CD8-positive, alpha-beta memory T cell (primary cell): ENCODE results near the gene ZNF649. TPM values are rescaled to one million over a fixed set of nuclear protein-coding genes. Genes with fewer than 3 reads are reported as not detected.
A peak's percentile ranks its signal among the peaks of the same experiment; 100 is the strongest.

Experiments
- CTCF ChIA-PET: fragments of 350-600 bp; sonication (Branson Sonifier 250); formaldehyde crosslinking; loops from one replicate; lab custom pipeline; 2021; ENCODE audit warnings: antibody characterized with exemption; lab: Charles Lee
- POLR2A ChIA-PET: fragments of 350-600 bp; sonication (Branson Sonifier 250); formaldehyde crosslinking; loops from one replicate; lab custom pipeline; 2021; ENCODE audit warnings: antibody characterized with exemption; lab: Charles Lee
- DNase-seq, 5 donors: peaks; one replicate each; pipeline versions ENCODE4 v3.0.0 to v3.0.0-alpha.2; 2020 to 2022; ENCODE audit warnings: mixed read lengths in 1 of 5
- H3K27ac ChIP-seq: one replicate; pipeline ENCODE4 v1.7.0; 2013; ENCODE audit warnings: low read depth, mild to moderate bottlenecking, low read length, moderate library complexity
- H3K27me3 ChIP-seq: 2 replicates; pipeline ENCODE4 v1.7.0; 2013; ENCODE audit warnings: low read length, mild to moderate bottlenecking; ENCODE audit not compliant: insufficient read depth, poor library complexity, severe bottlenecking
- H3K36me3 ChIP-seq: 2 replicates; pipeline ENCODE4 v1.7.0; 2013; ENCODE audit warnings: mild to moderate bottlenecking, low read length, moderate library complexity; ENCODE audit not compliant: insufficient read depth
- H3K4me1 ChIP-seq: 2 replicates; pipeline ENCODE4 v1.7.0; 2013; ENCODE audit warnings: mild to moderate bottlenecking, low read length, moderate library complexity; ENCODE audit not compliant: insufficient read depth
- H3K4me3 ChIP-seq: 2 replicates; pipeline ENCODE4 v1.7.0; 2013; ENCODE audit warnings: mild to moderate bottlenecking, low read length
- H3K9me3 ChIP-seq: 2 replicates; pipeline ENCODE4 v1.7.0; 2013; ENCODE audit warnings: mild to moderate bottlenecking, low read length
- H3K27ac Mint-ChIP-seq, 8 donors: one replicate each; pipeline ENCODE4 v1.8.0; 2020 to 2021; ENCODE audit warnings: mixed read lengths in 8 of 8, mild to moderate bottlenecking in 6 of 8, inconsistent platforms in 3 of 8, moderate library complexity in 3 of 8
- H3K27me3 Mint-ChIP-seq, 2 donors: one replicate each; pipeline ENCODE4 v1.8.0; 2020 to 2021; ENCODE audit warnings: mixed read lengths in 2 of 2, mild to moderate bottlenecking in 1 of 2, moderate library complexity in 1 of 2
- H3K36me3 Mint-ChIP-seq, 3 donors: one replicate each; pipeline ENCODE4 v1.8.0; 2020 to 2021; ENCODE audit warnings: mixed read lengths in 3 of 3, inconsistent platforms in 1 of 3, mild to moderate bottlenecking in 1 of 3
- H3K4me1 Mint-ChIP-seq, 3 donors: one replicate each; pipeline ENCODE4 v1.8.0; 2020 to 2021; ENCODE audit warnings: mixed read lengths in 3 of 3, inconsistent platforms in 1 of 3, mild to moderate bottlenecking in 1 of 3
- H3K4me3 Mint-ChIP-seq, 7 donors: one replicate each; pipeline ENCODE4 v1.8.0; 2020 to 2021; ENCODE audit warnings: mixed read lengths in 7 of 7, mild to moderate bottlenecking in 6 of 7, moderate library complexity in 4 of 7, inconsistent platforms in 2 of 7
- H3K9me3 Mint-ChIP-seq, 5 donors: one replicate each; pipeline ENCODE4 v1.8.0; 2020 to 2022; ENCODE audit warnings: mixed read lengths in 5 of 5, mild to moderate bottlenecking in 3 of 5, moderate library complexity in 2 of 5, inconsistent platforms in 1 of 5
- polyA plus RNA-seq: library from polyadenylated mRNA; unstranded; fragments of 300-500 nt; fragmentation: Illumina TruSeq; gene quantifications from one replicate; pipeline ENCODE4 v1.2.3, GENCODE V29; 2021
- total RNA-seq, 2 experiments: library from RNA; stranded (reverse); gene quantifications; one replicate each; pipeline ENCODE4 v1.2.3, GENCODE V29; 2021

The ZNF649 gene
- total RNA-seq (10 to 100 TPM; 12.3 to 13.5 TPM), polyA plus RNA-seq (7.2 TPM)

DNA sequence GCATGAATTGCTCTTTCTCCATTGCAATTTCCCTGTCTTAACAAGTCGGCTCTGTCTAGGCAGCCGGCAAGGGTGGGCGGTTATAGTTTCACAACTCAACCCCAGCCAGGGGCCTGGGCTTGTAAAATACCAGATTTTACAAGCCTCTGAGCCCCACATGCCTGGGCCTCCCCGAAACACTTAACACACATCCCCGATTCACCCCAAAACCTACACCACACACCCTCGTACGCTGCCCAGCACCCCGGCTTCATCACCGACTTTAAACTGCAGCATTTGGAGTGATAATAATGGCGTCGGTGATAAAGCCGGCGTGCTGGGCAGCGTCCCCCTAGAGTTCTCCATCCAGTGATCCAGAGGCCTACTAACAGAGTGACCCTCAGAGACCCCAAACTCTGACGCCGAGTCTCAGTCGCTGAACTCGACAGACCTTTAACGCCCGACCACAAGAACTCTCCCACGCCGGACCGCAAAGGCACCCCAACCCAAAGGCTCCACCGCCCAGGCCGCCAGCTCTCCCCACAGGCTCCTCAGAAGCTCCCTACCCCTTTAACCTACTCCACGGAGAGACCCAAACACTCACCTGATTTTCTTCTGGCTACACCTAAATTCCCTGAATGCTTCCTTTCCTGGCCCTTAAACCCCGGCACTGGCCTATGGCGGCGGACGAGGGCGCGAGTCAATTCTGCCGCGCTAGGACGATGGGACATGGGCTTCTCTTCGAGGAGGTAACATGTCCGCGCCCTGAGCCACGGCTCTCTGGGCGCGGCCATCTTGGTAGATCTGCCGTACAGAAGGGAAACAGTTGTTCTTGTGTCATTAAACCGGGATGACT is at the start of gene ZNF649:
TSS of gene ZNF649 (minus strand) at position 687 of the 835 bp plus-strand sequence. CDS start 4,910 bp downstream, outside the sequence.
- Histone ChIP-seq H3K9me3 (peaks cover 32% of the 10 kb centered on the region), H3K27ac (peak within 1 kb of the TSS; percentile 87), H3K4me1 (peaks cover 14% of the 10 kb centered on the region), H3K4me3 (peak within 1 kb of the TSS; percentile 95), H3K27me3 (no peaks in the 10 kb centered on the region), H3K36me3 (peaks cover 9% of the 10 kb centered on the region)
- peaks cover 17 to 70% (median 53%) of the 10 kb centered on the region in 3 donors for H3K36me3 Mint-ChIP-seq
- peak; percentile 56 to 86 (median 73) for DNase-seq
- peak within 1 kb of the TSS; percentile 1 to 97 (median 96) for H3K27ac Mint-ChIP-seq
- H3K4me3 Mint-ChIP-seq: peak within 1 kb of the TSS; percentile 90 to 100 (median 99)
- peaks cover 35 to 89% (median 74%) of the 10 kb centered on the region in 5 donors for H3K9me3 Mint-ChIP-seq
- H3K4me1 Mint-ChIP-seq: peaks cover 20 to 37% (median 27%) of the 10 kb centered on the region in 3 donors
- POLR2A ChIA-PET: no interaction called here
- H3K27me3 Mint-ChIP-seq: peaks cover 23 to 26% of the 10 kb centered on the region in 2 donors
- CTCF ChIA-PET: no interaction called here

DNA sequence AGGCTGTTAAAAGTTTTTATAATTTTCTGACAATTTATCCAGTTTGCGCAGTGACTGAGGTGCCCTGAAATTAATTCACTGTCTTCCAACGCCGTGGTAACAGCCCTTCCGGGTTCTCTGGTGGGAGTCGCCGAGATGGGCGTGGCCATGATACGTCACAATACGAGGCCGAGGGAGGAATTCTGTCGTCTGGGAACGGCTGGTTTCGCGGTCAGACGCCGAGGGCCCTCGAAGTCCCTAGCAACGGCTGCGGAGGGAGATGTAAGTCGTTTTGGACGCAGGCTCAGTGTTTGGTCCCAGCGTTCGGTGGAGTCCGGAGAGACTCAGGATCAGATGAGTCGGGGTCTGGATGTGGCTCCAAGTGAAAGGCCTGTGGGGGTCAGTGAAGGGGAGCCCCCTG is 44.2 kb upstream of the ZNF649 start:
- Histone ChIP-seq H3K36me3 (peaks cover 12% of the 10 kb centered on the region), H3K9me3 (peaks cover 64% of the 10 kb centered on the region), H3K4me3 (no peak overlapping the region), H3K27me3 (no peaks in the 10 kb centered on the region), H3K27ac (no peak overlapping the region), H3K4me1 (no peaks in the 10 kb centered on the region)
- Mint-ChIP-seq H3K36me3 (peaks cover 11 to 57% (median 42%) of the 10 kb centered on the region in 3 donors), H3K27me3 (no peaks in the 10 kb centered on the region), H3K27ac (no peak overlapping the region), H3K4me3 (no peak overlapping the region), H3K9me3 (peaks cover 52 to 88% (median 86%) of the 10 kb centered on the region in 5 donors), H3K4me1 (no peaks in the 10 kb centered on the region)
- no peak for DNase-seq
- POLR2A ChIA-PET: no interaction called here
- CTCF ChIA-PET: no interaction called here

DNA sequence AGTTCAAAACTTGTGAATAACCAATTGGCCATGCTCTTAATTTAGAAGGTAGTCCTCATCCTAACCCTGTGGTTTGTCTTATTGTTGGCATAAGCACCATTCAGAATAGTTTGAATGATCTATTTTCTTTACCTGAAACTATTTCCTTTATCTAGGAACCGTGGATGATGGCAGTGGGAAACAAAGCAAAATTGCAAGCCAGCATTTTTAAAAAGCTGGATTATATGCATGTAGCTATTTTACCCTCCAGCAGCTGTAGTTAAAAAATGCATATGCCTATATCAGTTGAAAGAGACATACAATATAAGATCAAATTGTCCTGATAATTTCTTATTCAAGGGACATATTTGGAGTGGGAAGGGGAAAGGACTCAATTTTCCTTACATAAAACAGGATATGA is 41.8 kb upstream of the ZNF649 start:
- Mint-ChIP-seq H3K36me3 (peaks cover 29 to 71% (median 60%) of the 10 kb centered on the region in 3 donors), H3K9me3 (peaks cover 62 to 98% (median 97%) of the 10 kb centered on the region in 5 donors)
- CTCF ChIA-PET: no interaction called here

DNA sequence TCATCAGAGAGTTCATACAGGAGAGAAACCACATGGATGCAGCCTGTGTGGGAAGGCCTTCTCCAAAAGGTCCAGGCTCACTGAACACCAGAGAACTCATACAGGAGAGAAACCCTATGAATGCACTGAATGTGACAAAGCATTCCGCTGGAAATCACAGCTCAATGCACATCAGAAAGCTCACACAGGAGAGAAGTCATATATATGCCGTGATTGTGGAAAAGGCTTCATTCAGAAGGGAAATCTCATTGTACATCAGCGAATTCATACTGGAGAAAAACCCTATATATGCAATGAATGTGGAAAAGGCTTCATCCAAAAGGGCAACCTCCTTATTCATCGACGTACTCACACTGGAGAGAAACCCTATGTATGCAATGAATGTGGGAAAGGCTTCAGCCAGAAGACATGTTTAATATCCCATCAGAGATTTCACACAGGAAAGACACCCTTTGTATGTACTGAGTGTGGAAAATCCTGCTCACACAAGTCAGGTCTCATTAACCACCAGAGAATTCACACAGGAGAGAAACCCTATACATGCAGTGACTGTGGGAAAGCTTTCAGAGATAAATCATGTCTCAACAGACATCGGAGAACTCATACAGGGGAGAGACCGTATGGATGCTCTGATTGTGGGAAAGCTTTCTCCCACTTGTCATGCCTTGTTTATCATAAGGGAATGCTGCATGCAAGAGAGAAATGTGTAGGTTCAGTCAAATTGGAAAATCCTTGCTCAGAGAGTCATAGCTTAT is 40.2 kb upstream of the ZNF649 start:
- no peaks in the 10 kb centered on the region for H3K4me1 Mint-ChIP-seq
- no peak for DNase-seq
- Histone ChIP-seq H3K27me3 (no peaks in the 10 kb centered on the region), H3K36me3 (peaks cover 50% of the 10 kb centered on the region), H3K9me3 (peaks cover 83% of the 10 kb centered on the region), H3K4me1 (no peaks in the 10 kb centered on the region), H3K4me3 (peak overlapping the region; percentile 35), H3K27ac (no peak overlapping the region)
- H3K4me3 Mint-ChIP-seq: no peak overlapping the region
- H3K36me3 Mint-ChIP-seq: peaks cover 43 to 78% (median 73%) of the 10 kb centered on the region in 3 donors
- no peak overlapping the region for H3K27ac Mint-ChIP-seq
- H3K9me3 Mint-ChIP-seq: peaks cover 62 to 97% (median 96%) of the 10 kb centered on the region in 5 donors
- ChIA-PET POLR2A (interaction anchor here (0.6 kb wide), 1 partner anchor 1503 kb away, joined by 5 read pairs; no protein-coding TSS in a partner anchor), CTCF (no interaction called here)
- H3K27me3 Mint-ChIP-seq: no peaks in the 10 kb centered on the region

More for the DNA sequence above, 41.8 kb upstream of the ZNF649 start:
- Histone ChIP-seq H3K27me3 (no peaks in the 10 kb centered on the region), H3K4me3 (no peak overlapping the region), H3K36me3 (peaks cover 36% of the 10 kb centered on the region), H3K27ac (no peak overlapping the region), H3K9me3 (peaks cover 85% of the 10 kb centered on the region), H3K4me1 (no peaks in the 10 kb centered on the region)
- no peaks in the 10 kb centered on the region for H3K27me3 Mint-ChIP-seq
- no peak for DNase-seq
- H3K27ac Mint-ChIP-seq: no peak overlapping the region
- no peak overlapping the region for H3K4me3 Mint-ChIP-seq
- POLR2A ChIA-PET: no interaction called here
- no peaks in the 10 kb centered on the region for H3K4me1 Mint-ChIP-seq

DNA sequence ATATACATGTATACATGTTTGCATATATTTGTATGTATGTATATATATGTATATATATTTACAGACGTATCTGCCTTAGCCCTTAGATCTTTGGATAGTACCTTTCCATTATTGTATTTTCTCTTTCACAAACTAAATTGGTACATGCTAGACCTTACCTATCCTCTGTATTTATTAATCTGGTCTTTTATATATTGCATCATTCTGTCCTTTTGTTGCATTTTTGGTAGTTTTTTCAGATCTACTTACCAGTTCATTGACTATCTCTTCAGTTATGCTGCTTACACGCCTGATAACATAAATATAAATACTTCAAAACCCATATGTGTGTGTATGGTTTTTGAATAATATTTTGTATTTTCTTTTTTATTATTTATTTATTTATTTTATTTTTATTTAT is 34.1 kb upstream of the ZNF649 start:
- Mint-ChIP-seq H3K27ac (no peak overlapping the region), H3K9me3 (peaks cover 47 to 98% (median 93%) of the 10 kb centered on the region in 5 donors), H3K27me3 (no peaks in the 10 kb centered on the region), H3K36me3 (peaks cover 70 to 100% (median 97%) of the 10 kb centered on the region in 3 donors), H3K4me3 (no peak overlapping the region), H3K4me1 (peaks cover 0 to 4% (median 0%) of the 10 kb centered on the region in 3 donors)
- ChIA-PET POLR2A (no interaction called here), CTCF (no interaction called here)
- no peaks in the 10 kb centered on the region for H3K27me3 ChIP-seq
- no peak overlapping the region for H3K4me3 ChIP-seq
- H3K4me1 ChIP-seq: no peaks in the 10 kb centered on the region
- H3K36me3 ChIP-seq: peaks cover 74% of the 10 kb centered on the region
- H3K27ac ChIP-seq: no peak overlapping the region
- DNase-seq: no peak
- peaks cover 50% of the 10 kb centered on the region for H3K9me3 ChIP-seq

DNA sequence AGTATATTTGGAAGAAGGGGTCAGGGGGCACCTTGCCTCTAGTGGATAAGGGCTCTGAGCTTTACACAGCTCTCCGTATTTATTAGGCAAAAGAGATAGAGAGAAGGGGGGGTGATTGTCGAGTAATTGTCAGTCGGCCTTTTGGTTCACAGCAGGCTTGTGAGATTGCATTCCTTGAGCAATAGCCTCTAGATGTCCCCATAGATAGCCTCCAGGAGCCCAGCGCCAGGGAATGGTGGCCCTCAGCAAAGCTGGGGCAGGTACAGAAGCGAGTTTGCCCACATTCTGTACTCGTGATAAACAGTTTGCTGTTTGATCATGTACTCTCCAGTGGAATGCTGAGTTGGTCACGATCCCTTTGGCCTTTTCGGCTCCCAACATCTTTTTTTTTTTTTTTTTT is 27.1 kb upstream of the ZNF649 start:
- H3K27me3 Mint-ChIP-seq: no peaks in the 10 kb centered on the region
- no peak overlapping the region for H3K4me3 Mint-ChIP-seq
- H3K27ac Mint-ChIP-seq: no peak overlapping the region
- Histone ChIP-seq H3K9me3 (peaks cover 34% of the 10 kb centered on the region), H3K4me3 (no peak overlapping the region), H3K4me1 (peaks cover 12% of the 10 kb centered on the region), H3K36me3 (peaks cover 52% of the 10 kb centered on the region), H3K27me3 (no peaks in the 10 kb centered on the region), H3K27ac (no peak overlapping the region)
- DNase-seq: no peak
- ChIA-PET POLR2A (interaction anchor here (0.6 kb wide), 1 partner anchor 49 kb away, joined by 3 read pairs; no protein-coding TSS in a partner anchor), CTCF (no interaction called here)
- peaks cover 30 to 65% (median 63%) of the 10 kb centered on the region in 5 donors for H3K9me3 Mint-ChIP-seq
- peaks cover 47 to 93% (median 76%) of the 10 kb centered on the region in 3 donors for H3K36me3 Mint-ChIP-seq
- peaks cover 29 to 32% (median 32%) of the 10 kb centered on the region in 3 donors for H3K4me1 Mint-ChIP-seq

DNA sequence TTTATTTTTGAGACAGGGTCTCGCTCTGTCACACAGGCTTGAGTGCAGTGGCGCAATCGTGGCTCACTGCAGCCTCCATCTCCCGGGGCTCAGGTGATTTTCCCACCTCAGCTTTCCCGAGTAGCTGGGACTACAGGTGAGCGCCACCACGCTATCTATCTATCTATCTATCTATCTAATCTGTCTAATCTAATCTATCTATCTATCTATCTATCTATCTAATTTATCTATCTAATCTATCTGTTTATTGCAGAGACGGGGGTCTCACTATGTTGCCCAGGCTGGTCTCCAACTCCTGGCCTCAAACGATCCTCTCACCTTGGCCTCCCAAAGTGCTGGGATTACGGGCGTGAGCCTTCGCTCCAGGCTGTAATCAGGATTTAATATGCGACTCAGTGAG is 23.0 kb upstream of the ZNF649 start:
- POLR2A ChIA-PET: no interaction called here
- Mint-ChIP-seq H3K4me3 (peak overlapping the region; percentile 94 to 98 (median 96)), H3K36me3 (peaks cover 25 to 73% (median 65%) of the 10 kb centered on the region in 3 donors), H3K4me1 (peaks cover 35 to 43% (median 35%) of the 10 kb centered on the region in 3 donors), H3K9me3 (peaks cover 37 to 66% (median 58%) of the 10 kb centered on the region in 5 donors), H3K27ac (peak overlapping the region; percentile 67 to 99 (median 91)), H3K27me3 (no peaks in the 10 kb centered on the region)
- CTCF ChIA-PET: interaction anchor here (0.8 kb wide), 1 partner anchor 43 kb away, joined by 3 read pairs; no protein-coding TSS in a partner anchor
- Histone ChIP-seq H3K4me3 (peak overlapping the region; percentile 91), H3K36me3 (peaks cover 25% of the 10 kb centered on the region), H3K27me3 (no peaks in the 10 kb centered on the region), H3K4me1 (peaks cover 16% of the 10 kb centered on the region), H3K27ac (peak overlapping the region; percentile 64), H3K9me3 (peaks cover 27% of the 10 kb centered on the region)
- DNase-seq: no peak
